IPS DF 4.7 (cell line): ENCODE data around the gene RNF222.
"Not testable (repeated sequence)": the region's sequence is repeated elsewhere in the genome, so short reads cannot be mapped to it uniquely, and the experiment has no call there.

Source experiments
- DNase-seq: peaks from one replicate; pipeline ENCODE4 v3.0.0-alpha.2; 2013; ENCODE audit warnings: low spot score; ENCODE audit errors: extremely low read depth

RNF222 gene

DNA sequence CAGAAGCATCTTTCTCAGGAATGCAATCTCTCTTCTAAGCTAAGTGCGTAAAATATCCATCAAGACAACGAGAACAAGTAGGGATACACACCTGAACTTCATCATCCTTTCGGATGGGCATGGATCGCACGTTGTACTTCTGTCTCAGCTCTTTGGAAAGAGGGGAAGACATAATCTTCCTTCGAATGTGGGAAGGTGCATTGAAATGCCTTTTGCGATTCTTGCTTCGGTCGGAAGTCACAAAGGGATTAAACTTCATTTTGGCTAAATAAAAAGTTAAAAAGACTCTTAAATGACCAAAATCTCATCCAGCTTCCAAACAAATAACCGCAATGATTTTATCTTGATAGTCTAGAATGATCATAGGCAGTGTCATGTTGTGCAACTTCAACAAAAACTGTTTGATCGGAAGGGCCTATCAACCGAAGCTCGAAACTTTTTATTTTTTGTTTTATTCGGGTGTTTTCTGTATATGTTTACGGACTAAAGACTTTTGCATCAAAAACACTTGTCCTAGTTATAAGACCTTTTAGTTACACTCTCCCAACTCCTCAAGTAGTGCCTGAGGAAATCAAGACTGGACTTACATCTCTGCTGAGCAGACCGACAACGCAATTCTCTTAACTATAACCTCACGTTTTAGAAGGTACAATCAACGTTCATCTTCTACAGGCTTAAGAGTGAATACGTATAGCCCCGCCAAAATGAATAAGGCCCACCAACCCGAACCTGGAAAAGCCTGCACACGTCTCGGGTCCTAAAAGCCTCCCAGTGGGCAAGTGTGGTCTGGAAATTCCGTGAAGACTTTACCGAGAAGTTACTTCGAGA is 15.4 kb downstream of the RNF222 start:
- no peak for DNase-seq

DNA sequence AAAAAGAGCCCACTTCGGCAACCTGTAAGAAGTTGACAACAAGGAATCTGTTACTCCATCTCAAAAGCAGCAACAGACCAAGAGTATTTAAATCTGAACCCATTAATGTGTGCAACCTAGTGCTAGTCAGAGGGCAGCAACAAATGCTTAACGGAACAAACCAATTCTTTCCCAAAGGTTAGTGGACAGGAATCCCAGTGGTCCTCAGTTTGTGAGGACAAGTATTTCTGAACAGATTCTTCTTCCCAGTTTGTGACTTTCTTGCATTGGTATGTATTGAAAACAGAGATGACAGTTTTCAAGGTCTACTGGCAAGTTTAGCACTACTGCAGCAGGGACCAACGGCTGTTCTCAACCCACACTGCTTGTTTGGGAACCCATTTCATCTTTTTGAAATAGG is 17.6 kb downstream of the RNF222 start:
- DNase-seq = no peak

DNA sequence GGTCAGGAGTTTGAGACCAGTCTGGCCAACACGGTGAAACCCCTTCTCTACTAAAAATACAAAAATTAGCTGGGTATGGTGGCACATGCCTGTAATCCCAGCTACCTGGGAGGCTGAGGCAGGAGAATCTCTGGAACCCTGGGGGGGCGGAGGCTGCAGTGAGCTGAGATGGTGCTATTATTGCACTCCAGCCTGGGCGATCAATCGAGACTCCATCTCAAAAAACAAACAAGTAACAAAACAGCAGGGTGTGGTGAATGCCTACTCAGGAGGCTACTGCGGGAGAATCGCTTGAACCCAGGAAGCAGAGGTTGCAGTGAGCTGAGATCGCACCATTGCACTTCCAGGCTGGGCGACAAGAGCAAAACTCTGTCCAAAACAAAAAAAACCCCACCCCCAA is 19.5 kb downstream of the RNF222 start:
- not testable (repeated sequence) for DNase-seq

- DNase-seq = no peak
These were observed 20.2 kb downstream of the RNF222 start for GRCh38 chr17:8377422-8377821.

GRCh38 chr17:8376271-8377067 is 21.2 kb downstream of the RNF222 start, which contains the start of gene KRABD2:
Gene KRABD2 (minus strand): TSS chr17:8376704.
- DNase-seq = peak; percentile 80

- no peak for DNase-seq
These were observed 21.8 kb downstream of the RNF222 start for GRCh38 chr17:8375738-8376259.

DNA sequence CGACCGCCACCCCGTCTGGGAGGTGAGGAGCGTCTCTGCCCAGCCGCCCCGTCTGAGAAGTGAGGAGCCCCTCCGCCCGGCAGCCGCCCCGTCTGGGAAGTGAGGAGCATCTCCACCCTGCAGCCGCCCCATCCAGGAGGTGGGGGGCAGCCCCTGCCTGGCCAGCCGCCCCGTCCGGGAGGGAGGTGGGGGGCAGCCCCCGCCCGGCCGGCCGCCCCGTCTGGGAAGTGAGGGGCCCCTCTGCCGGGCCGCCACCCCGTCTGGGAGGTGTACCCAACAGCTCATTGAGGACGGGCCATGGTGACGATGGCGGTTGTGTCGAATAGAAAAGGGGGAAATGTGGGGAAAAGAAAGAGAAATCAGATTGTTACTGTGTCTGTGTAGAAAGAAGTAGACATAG is 23.8 kb downstream of the RNF222 start:
- not testable (repeated sequence) for DNase-seq

DNA sequence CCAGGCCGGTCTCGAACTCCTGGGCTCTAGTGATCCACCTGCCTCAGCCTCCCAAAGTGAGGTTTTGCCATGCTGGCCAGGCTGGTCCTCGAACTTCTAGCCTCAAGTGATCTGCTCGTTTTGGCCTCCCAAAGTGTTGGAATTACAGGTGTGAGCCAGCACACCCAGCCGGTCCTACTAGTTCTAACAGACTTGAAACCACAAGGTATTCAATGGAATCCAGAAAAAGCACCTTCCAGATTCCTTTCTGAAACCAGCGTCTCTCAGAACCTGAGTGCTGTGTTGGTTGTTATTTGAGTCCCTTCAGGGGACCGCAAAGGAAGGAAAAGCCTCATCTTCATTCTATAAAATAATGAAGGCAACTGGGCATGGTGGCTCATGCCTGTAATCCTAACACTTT is 25.2 kb downstream of the RNF222 start:
- DNase-seq = no peak

- DNase-seq = no peak
These were observed 25.8 kb downstream of the RNF222 start for GRCh38 chr17:8371786-8372185.

GRCh38 chr17:8369944-8370343 is 27.7 kb downstream of the RNF222 start:
- no peak for DNase-seq

GRCh38 chr17:8368193-8368592 is 29.4 kb downstream of the RNF222 start:
- DNase-seq = no peak

- no peak for DNase-seq
These were observed 31.4 kb downstream of the RNF222 start for GRCh38 chr17:8366231-8366630.

DNA sequence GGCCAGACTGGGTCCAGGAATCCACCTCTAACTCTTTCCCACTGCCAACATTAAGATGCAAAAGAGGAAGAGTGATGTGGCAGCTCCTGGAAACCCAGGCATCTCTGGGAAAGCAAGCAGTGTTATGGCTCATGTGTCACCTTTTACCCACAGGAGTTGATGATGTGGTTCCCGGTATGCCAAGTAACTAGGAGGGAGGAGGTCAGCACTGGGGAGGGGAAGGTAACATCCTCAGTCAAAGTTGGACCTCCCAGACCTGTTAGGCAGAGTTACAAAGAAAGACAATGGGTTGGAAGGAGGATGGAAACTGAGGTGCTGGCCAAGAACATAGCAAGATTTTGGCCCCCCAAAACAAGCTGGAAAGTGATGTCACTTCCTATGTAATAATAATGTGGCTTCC is 32.5 kb downstream of the RNF222 start:
- DNase-seq = no peak

GRCh38 chr17:8362651-8363332 is 34.8 kb downstream of the RNF222 start:
- DNase-seq = no peak

DNA sequence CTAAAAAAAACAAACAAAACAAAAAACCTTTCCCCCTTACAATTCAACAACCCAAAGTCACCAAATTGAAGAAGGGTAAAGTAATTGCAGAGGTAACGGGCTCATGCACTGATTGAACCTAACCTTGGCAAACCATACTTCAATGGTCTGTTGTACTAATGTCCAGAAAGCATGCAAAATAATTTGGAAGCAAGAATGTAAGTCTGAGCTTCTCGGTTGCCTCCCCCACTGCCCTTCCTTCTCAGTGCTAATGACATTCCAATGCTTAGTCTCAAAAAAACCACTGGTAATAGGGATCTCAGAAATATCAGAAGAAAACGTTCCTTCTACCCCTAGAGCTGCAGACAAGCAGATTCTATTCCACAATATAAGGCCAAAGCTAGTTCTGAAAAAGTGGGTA is 36.9 kb downstream of the RNF222 start:
- no peak for DNase-seq

DNA sequence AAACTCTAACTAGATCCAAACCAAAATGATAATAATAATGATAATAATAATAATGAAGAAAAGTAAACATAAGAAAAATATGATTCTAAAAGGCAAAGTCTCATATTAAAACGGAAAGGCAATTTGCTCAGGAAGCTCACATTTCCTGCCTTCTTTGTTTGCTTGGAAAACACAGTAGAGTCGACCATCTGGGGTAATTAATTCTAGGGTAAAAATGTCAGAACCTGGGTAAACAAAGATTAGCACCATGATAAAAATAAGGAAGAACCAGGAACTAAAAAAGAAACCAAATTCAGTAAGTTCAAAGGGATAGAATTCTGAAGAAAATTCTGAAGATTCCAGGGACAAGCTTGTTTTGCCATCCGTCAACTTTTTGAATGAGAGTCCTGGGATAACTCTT is 37.4 kb downstream of the RNF222 start:
- no peak for DNase-seq

- DNase-seq = no peak
These were observed 37.9 kb downstream of the RNF222 start for GRCh38 chr17:8359769-8360168.

DNA sequence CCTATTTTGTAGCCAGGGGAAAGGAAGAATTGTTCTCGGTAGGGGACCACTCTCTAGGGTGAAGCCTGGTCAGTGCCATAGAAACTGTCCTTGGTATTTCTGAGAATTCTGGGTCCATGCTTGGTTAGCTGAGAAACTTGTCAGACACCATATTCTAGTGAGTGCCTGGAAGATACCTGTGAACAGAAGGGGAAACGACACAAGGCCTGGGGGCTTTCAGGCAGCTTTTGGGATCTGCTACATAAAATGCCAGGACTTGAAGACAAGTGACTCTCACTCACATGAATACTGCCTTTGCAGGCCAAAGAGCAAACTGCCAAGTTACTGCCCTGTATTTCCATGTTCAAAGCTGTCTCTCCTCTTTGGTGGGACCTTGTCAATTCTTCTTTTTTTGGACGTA is 39.7 kb downstream of the RNF222 start:
- no peak for DNase-seq

GRCh38 chr17:8354236-8354635 is 43.4 kb downstream of the RNF222 start:
- no peak for DNase-seq

DNA sequence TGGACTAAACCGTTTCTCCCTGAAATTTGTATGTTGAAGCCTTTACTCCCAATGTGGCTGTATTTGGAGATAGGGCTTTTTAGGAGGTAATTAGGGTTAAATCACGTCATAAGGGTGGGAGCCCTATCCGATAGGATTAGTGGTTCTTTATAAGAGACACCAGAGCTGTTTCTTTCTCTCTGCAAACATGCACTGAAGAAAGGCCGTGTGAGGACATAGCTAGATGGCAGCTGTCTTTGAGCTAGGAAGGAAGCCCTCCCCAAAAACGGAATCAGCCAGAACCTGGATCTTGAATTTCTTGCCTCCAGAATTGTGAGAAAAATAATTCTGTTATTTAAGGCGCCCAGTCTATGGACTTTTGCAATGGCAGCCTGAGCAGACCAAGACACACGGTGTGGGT is 43.9 kb downstream of the RNF222 start:
- DNase-seq = no peak

GRCh38 chr17:8350339-8350738 is 47.3 kb downstream of the RNF222 start:
- DNase-seq = no peak

GRCh38 chr17:8347001-8347400 is 50.6 kb downstream of the RNF222 start:
- not testable (repeated sequence) for DNase-seq
